ENCODE data around the gene JPH2.

Gene JPH2

DNA sequence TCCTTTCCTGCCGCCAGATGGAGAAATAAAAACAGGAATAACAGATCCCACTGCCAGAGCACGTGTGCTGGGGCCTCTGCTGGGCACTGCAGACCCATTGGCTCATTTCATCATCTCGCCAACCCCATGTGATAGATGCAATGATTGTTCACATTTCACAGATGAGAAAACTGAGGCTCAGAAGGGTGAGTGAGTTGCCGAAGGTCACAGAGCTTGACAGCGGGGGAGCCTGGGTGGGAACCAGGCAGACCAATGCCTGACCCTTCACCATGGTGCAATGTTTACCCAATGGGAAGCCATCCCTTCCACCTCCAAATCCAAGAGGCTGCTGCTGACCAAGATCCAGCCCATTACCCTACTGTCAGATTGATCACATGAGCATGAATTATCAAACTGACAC is 105.1 kb downstream of the JPH2 start:
- no peak overlapping the region for H3K4me3 Mint-ChIP-seq
- H3K27ac Mint-ChIP-seq = no peak overlapping the region
- peaks cover 0 to 39% of the 10 kb centered on the region in 2 donors for H3K27me3 Mint-ChIP-seq
- ATAC-seq (replicated peaks) = no peak
- no peaks in the 10 kb centered on the region for H3K9me3 Mint-ChIP-seq
- DNase-seq = no peak
- peaks cover 4% of the 10 kb centered on the region for H3K36me3 Mint-ChIP-seq (ENCODE audit: insufficient read depth)
- H3K4me1 Mint-ChIP-seq (ENCODE audit: low read depth in 2 of 2) = peaks cover 0 to 7% of the 10 kb centered on the region in 2 donors

DNA sequence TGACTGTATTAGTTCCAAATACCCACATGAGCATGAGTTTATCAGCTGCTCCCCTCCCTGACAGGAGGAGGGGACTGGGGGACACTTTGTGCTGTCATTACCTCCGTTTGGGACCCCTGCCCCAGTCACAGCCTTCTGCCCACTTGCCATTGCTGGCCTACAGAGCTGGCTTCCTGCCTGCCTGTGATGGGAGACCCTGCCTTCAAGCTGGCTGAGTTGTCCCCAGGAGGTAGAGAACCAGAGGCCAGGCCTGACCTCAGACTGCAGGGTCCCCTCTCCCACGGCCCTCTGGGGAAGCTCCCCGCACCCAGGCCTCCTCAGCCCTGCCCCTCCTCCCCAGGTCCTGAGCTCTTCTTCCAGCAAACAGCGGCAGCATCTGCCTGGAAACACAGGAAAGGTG is 105.5 kb downstream of the JPH2 start:
- no peak overlapping the region for H3K27ac Mint-ChIP-seq

DNA sequence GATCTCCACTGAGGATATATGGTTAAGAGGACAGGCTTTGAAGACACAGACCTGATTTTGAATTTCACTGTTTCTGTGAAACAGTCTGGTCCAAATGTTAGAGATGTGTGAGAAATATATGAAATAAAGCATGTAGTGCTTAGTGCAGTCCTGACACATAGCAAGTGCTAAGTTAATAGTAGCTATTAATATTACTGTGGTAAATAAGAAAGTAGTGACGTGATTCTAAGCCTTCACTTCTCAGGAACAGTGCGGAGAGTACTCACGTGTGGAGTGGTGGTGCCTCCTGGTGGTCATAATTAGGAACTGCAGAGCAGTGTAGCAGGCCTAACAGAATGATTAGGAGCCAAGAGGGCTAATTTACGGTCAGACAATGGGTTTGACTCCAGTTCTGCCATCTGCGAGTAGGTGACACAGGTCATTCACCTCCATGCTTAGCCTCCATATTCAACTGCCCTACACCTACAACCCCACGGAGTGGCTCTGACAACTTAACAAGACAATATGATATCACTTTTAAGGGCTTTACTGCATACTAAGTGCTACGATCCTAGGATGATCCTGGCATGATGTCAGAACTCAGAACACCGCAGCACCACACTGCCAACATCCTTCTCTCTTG is 106.2 kb downstream of the JPH2 start:
- peak; percentile 76 to 80 (median 79) for DNase-seq
- peak; percentile 98 for ATAC-seq (replicated peaks)
- H3K4me3 Mint-ChIP-seq = no peak overlapping the region
- H3K27ac Mint-ChIP-seq = no peak overlapping the region
- no peaks in the 10 kb centered on the region for H3K9me3 Mint-ChIP-seq
- peaks cover 4% of the 10 kb centered on the region for H3K36me3 Mint-ChIP-seq (ENCODE audit: insufficient read depth)
- H3K4me1 Mint-ChIP-seq (ENCODE audit: low read depth in 2 of 2) = peaks cover 0 to 7% of the 10 kb centered on the region in 2 donors
- peaks cover 0 to 30% of the 10 kb centered on the region in 2 donors for H3K27me3 Mint-ChIP-seq

More for the DNA sequence above, 105.5 kb downstream of the JPH2 start:
- DNase-seq (no peak), ATAC-seq (replicated peaks) (no peak)
- Mint-ChIP-seq H3K4me3 (no peak overlapping the region), H3K4me1 (ENCODE audit: low read depth in 2 of 2) (peaks cover 0 to 7% of the 10 kb centered on the region in 2 donors), H3K36me3 (ENCODE audit: insufficient read depth) (peaks cover 4% of the 10 kb centered on the region), H3K27me3 (peaks cover 0 to 35% of the 10 kb centered on the region in 2 donors), H3K9me3 (no peaks in the 10 kb centered on the region)

DNA sequence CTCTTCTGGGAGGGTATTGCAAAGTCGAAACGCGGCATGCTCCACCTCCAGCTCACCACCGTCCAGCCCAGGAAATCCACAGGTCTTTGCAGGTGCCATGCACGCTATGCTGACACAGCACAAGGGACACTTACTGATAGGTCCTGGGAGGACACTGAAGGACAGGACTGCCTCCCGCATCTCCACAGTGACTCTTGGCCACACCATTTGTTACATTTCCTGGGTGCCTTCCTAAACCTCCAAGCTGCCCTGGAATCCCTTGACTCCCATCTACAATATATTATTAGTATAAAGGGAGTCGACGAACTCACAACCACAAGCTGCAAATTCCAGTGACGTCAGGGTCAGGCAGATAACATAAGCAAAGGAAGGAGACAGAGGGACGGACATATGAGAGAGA is 106.9 kb downstream of the JPH2 start:
- DNase-seq (no peak), ATAC-seq (replicated peaks) (no peak)
- Mint-ChIP-seq H3K4me3 (no peak overlapping the region), H3K36me3 (ENCODE audit: insufficient read depth) (peaks cover 4% of the 10 kb centered on the region), H3K9me3 (no peaks in the 10 kb centered on the region), H3K27me3 (peaks cover 0 to 35% of the 10 kb centered on the region in 2 donors), H3K4me1 (ENCODE audit: low read depth in 2 of 2) (peaks cover 5 to 7% of the 10 kb centered on the region in 2 donors), H3K27ac (no peak overlapping the region)

DNA sequence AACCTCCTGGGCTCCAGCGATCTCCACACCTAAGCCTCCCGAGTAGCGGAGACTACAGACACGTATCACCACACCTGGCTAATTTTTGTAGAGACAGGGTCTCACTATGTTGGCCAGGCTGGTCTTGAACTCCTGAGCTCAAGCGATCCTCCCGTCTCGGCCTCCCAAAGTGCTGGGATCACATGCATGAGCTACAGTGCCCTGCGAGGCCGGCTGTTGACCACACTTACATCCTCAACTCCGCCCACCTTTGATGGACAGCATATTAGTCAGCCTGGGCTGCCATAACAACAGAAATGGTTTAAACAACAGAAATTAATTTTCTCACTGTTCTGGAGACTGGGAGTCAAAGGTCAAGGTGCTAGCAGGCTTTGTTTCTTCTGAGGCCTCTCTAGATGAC is 107.7 kb downstream of the JPH2 start:
- Mint-ChIP-seq H3K36me3 (ENCODE audit: insufficient read depth) (peaks cover 4% of the 10 kb centered on the region), H3K9me3 (no peaks in the 10 kb centered on the region), H3K4me1 (ENCODE audit: low read depth in 2 of 2) (peaks cover 7 to 11% of the 10 kb centered on the region in 2 donors), H3K4me3 (no peak overlapping the region), H3K27ac (peak overlapping the region in 1 of 2 donors; percentile 46), H3K27me3 (peaks cover 0 to 42% of the 10 kb centered on the region in 2 donors)
- DNase-seq = no peak
- no peak for ATAC-seq (replicated peaks)

DNA sequence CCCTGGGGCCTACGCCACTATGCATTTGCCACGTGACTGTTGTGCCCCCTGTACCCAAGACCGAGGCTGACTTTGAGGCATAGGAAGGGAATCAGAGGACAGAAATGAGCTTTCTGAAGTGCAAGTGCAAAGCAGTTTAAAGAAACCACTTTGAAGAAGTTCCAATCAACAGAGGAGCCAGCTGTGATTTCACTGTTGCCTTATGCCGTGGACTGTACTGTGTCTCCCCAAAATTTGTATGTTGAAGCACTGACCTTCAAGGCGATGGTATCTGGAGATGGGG is 111.1 kb downstream of the JPH2 start:
- peaks cover 15 to 16% of the 10 kb centered on the region in 2 donors for H3K4me1 Mint-ChIP-seq (ENCODE audit: low read depth in 2 of 2)
- H3K4me3 Mint-ChIP-seq = no peak overlapping the region
- DNase-seq (no peak), ATAC-seq (replicated peaks) (no peak)
- no peak overlapping the region for H3K27ac Mint-ChIP-seq
- peaks cover 0 to 45% of the 10 kb centered on the region in 2 donors for H3K27me3 Mint-ChIP-seq
- no peaks in the 10 kb centered on the region for H3K9me3 Mint-ChIP-seq
- no peaks in the 10 kb centered on the region for H3K36me3 Mint-ChIP-seq (ENCODE audit: insufficient read depth)

DNA sequence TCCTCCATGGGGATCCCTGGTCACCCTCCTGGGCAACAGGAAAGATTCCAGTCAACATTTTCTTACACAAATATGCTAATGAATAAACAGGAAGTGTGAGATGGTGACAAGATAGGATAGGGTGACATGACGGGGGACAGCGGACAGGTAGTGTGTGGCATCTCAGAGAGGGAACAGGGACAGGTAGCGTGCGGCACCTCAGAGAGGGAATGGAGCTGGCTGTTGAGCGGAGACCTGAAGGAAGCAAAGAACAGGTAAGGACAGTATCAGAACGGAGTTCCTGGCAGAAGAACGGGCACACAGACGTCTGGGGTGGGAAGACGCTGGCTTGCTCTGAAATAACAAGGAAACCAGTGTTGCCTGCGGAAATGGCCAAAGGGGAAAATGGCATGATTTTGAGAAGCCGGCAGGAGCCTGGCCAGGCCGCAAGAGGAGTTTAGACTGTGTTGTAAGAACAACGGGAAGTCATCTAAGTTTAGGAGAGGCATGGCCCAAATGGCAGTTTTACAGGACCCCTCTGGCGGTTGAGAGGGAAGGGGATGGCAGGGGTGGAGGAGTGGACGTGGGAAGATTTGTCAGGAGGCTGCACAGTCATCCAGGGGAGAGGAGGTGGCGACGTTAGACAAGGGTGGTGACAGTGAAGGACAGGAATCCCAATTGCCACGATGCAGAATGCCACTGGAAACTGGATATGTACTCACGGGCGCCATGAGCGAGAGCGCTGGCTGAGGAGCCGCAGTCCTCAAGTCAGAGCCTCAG is 111.6 kb downstream of the JPH2 start:
- DNase-seq = no peak
- H3K36me3 Mint-ChIP-seq (ENCODE audit: insufficient read depth) = peaks cover 3% of the 10 kb centered on the region
- no peaks in the 10 kb centered on the region for H3K9me3 Mint-ChIP-seq
- H3K27me3 Mint-ChIP-seq = peaks cover 0 to 45% of the 10 kb centered on the region in 2 donors
- no peak for ATAC-seq (replicated peaks)
- H3K4me3 Mint-ChIP-seq = no peak overlapping the region
- H3K27ac Mint-ChIP-seq = no peak overlapping the region
- peaks cover 15 to 19% of the 10 kb centered on the region in 2 donors for H3K4me1 Mint-ChIP-seq (ENCODE audit: low read depth in 2 of 2)

DNA sequence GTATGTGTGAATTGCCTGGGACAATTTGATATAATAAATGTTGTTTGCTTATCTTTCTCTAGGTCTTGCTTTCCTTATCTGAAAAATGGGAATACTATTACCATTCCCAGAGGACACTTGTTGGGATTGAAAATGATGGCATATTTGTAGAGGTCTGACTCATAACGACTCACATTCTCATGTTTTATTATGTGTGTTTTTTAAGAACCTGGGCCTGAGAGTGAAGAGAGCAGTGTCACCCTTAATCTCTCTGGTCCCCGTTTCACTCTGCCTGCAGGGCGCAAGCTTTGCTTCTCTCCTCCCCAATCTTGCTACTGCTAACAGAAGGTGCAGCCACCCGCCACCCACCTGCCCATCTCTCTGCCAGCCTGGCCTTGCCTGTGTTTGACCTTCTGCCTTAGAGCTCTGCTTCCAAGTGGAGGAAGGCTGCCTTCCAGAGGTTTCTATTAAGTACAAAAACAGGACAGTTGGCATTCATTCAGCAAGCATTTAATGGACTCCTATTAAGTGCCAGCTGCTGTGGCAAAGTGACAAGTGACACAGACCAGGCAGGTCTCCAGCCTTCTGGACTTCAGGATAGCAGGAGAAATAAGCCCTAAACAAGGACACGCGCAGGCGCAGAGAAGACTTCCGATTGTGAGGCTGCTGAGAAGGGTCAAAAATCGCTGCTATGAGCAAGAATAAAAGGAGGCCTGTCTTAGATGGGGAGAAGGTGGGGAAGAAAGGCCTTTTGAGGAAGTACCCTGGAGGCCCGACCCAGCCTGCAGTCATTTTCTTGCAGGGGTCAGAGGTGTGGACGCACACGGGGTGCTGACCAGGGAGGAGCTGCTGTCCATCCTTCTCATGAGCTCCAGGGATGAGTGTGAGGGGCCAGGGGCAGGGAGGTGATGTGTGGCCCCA is 112.5 kb downstream of the JPH2 start:
- Mint-ChIP-seq H3K27ac (no peak overlapping the region), H3K27me3 (peaks cover 0 to 45% of the 10 kb centered on the region in 2 donors), H3K4me3 (no peak overlapping the region), H3K36me3 (ENCODE audit: insufficient read depth) (peaks cover 12% of the 10 kb centered on the region), H3K9me3 (no peaks in the 10 kb centered on the region), H3K4me1 (ENCODE audit: low read depth in 2 of 2) (peaks cover 20 to 28% of the 10 kb centered on the region in 2 donors)
- DNase-seq = no peak
- ATAC-seq (replicated peaks) = no peak

DNA sequence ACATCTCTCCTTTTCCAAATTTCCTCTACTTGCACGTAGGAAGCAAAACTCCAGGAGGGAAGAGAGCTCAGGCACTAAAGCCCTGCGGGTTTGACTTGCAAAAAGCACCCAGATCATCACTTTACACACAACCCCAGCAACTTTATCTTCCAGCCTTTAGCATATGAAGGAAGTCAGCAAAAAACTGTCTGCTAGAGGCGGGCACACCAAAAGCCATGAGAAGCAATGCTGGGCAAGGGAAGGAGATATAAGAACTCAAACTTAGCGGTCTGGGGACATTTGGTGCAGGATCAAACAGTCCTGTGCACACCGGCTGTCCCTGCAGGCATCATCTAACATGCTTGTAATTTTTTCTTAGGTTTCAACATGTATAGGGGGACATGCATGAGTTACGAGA is 113.3 kb downstream of the JPH2 start:
- H3K27me3 Mint-ChIP-seq = peaks cover 0 to 42% of the 10 kb centered on the region in 2 donors
- ATAC-seq (replicated peaks) = no peak

DNA sequence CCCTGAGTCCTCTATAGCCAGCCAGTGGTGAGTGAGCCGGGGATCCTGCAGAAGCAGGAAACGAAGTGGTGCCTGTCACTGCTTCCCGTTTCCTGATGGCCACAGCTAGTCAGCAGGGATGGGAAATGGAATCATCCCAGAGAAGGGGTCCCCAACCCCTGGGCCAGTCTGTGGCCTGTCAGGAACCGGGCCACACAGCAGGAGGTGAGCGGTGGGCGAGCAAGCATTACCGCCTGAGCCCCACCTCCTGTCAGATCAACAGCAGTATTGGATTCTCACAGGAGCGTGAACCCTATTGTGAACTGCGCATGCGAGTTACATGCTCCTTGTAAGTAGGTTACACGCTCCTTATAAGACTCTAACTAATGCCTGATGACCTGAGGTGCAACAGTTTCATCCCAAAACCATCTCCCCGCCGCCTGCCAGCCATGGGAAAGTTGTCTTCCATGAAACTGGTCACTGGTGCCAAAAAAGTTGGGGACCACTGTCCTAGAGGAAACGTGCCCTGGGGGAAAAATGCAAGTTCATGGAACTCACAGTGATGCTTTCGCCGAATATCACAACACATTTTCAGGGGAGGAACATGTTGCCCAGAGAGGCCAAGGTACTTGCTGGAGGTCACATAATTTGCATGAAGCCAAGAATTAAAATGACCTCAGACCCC is 113.8 kb downstream of the JPH2 start:
- no peak for DNase-seq
- no peak overlapping the region for H3K27ac Mint-ChIP-seq
- H3K4me1 Mint-ChIP-seq (ENCODE audit: low read depth in 2 of 2) = peaks cover 27 to 35% of the 10 kb centered on the region in 2 donors
- peaks cover 18% of the 10 kb centered on the region for H3K36me3 Mint-ChIP-seq (ENCODE audit: insufficient read depth)
- no peak for ATAC-seq (replicated peaks)
- peaks cover 0 to 42% of the 10 kb centered on the region in 2 donors for H3K27me3 Mint-ChIP-seq
- no peak overlapping the region for H3K4me3 Mint-ChIP-seq
- H3K9me3 Mint-ChIP-seq = no peaks in the 10 kb centered on the region

More for the DNA sequence above, 113.3 kb downstream of the JPH2 start:
- Mint-ChIP-seq H3K36me3 (ENCODE audit: insufficient read depth) (peaks cover 18% of the 10 kb centered on the region), H3K4me3 (no peak overlapping the region), H3K9me3 (no peaks in the 10 kb centered on the region), H3K27ac (no peak overlapping the region), H3K4me1 (ENCODE audit: low read depth in 2 of 2) (peaks cover 27 to 34% of the 10 kb centered on the region in 2 donors)
- DNase-seq = no peak

DNA sequence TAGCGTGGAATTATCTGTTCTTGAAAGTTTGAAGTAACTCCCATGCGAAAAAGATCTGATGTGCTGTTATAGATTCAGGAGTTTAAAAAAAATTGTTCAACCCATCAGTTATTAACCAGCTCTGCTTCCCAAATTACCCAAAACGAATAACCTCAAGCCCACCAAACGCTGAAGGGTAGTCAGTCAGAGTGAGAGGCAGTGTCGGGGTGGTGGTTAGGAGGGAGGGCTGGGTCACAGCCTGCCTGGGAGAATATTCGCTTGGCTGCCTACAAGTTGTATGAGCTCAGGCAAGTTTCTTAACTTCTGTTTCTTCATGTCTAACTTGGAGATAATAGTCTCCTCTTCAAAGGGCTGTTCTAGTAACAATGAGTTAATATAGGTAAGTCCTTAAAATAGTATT is 114.6 kb downstream of the JPH2 start:
- Mint-ChIP-seq H3K27me3 (peaks cover 0 to 48% of the 10 kb centered on the region in 2 donors), H3K4me3 (no peak overlapping the region), H3K27ac (peak overlapping the region; percentile 57 to 75), H3K4me1 (ENCODE audit: low read depth in 2 of 2) (peaks cover 27 to 37% of the 10 kb centered on the region in 2 donors), H3K9me3 (no peaks in the 10 kb centered on the region), H3K36me3 (ENCODE audit: insufficient read depth) (peaks cover 18% of the 10 kb centered on the region)
- DNase-seq = no peak
- ATAC-seq (replicated peaks) = no peak

DNA sequence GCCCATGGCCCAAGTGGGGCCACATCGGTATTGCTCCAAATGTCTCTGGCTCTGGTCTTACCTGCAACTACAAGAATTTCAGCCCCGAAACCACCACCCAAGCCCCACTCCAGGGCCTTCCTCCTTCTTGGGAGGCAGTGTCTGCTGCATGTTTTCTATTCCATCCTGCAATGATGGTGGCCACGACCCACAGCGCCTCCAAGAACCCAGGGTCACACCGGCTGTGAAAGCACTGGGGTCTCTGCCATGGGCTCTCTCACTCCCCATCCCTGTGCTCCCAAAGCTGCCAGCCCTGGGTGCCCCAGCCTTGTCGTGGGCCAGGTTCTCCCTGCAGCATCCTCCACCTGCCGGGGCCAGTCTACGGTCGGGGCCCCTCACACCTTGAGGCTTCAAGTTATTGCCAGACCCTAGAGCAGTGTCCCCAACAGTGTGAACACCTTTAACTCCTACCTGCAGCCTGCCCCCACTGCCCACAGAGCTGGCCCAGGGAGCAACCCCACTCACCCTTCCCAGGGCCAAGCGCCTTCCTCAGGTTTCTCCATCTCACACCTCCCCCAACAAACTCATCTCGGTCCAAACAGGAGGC is 115.4 kb downstream of the JPH2 start:
- peak overlapping the region; percentile 24 to 40 for H3K4me3 Mint-ChIP-seq

DNA sequence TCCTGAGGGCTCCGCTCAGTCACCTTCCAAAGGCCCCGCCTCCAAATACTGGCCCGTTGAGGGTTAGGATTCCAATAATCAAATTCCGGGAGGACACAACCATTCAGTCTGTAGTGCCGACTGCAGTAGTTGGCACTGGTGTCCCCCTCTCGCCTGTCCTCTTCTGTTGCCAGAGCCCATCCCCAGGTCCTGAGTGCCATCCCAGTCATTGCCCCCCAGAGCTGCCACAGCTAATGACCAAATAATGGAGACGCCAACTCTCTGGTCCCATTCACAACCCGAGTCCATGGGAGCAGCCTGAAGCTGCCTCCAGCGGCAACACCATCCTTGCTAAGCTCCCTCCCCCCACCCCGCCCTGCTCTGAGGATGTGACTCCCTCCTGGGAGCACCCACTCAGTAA is 115.9 kb downstream of the JPH2 start:
- H3K9me3 Mint-ChIP-seq = no peaks in the 10 kb centered on the region
- ATAC-seq (replicated peaks) (no peak), DNase-seq (no peak)
- peaks cover 18% of the 10 kb centered on the region for H3K36me3 Mint-ChIP-seq (ENCODE audit: insufficient read depth)
- H3K27ac Mint-ChIP-seq = peak overlapping the region; percentile 57 to 96
- peaks cover 0 to 60% of the 10 kb centered on the region in 2 donors for H3K27me3 Mint-ChIP-seq
- peaks cover 27 to 37% of the 10 kb centered on the region in 2 donors for H3K4me1 Mint-ChIP-seq (ENCODE audit: low read depth in 2 of 2)
- H3K4me3 Mint-ChIP-seq = peak overlapping the region in 1 of 2 donors; percentile 86

More for the DNA sequence above, 115.4 kb downstream of the JPH2 start:
- H3K27ac Mint-ChIP-seq = peak overlapping the region; percentile 57 to 75
- peaks cover 18% of the 10 kb centered on the region for H3K36me3 Mint-ChIP-seq (ENCODE audit: insufficient read depth)
- ATAC-seq (replicated peaks) (no peak), DNase-seq (no peak)
- H3K4me1 Mint-ChIP-seq (ENCODE audit: low read depth in 2 of 2) = peaks cover 27 to 37% of the 10 kb centered on the region in 2 donors
- peaks cover 0 to 56% of the 10 kb centered on the region in 2 donors for H3K27me3 Mint-ChIP-seq
- H3K9me3 Mint-ChIP-seq = no peaks in the 10 kb centered on the region

Data from effector memory CD8-positive, alpha-beta T cell (primary cell).